GM12878 (cell line): ENCODE measurements around the gene AGAP1. TPM values are rescaled to one million over a fixed set of nuclear protein-coding genes. Genes with fewer than 3 reads are reported as not detected.

Experiments
- ATAC-seq: fragments of 200-7000 bp; cut with Tn5 transposase; 3 replicates; pipeline ENCODE4 v1.9.1; 2020; ENCODE audit warnings: mild to moderate bottlenecking, moderate library complexity
- BruUV-seq: library from RNA; stranded (reverse); fragments of 400-500 nt; replicated peaks from 2 replicates; lab custom pipeline; 2021; lab: Mats Ljungman, UMichigan
- CTCF ChIA-PET: fragments of 300-600 bp; sonication (Branson Sonifier 250); formaldehyde crosslinking; extraction: SDS; loops from one replicate; lab custom pipeline; 2021; ENCODE audit warnings: inconsistent platforms; lab: Yijun Ruan, JAX
- POLR2A ChIA-PET: fragments of 350-600 bp; formaldehyde crosslinking; extraction: SDS; loops from one replicate; lab custom pipeline; 2021; ENCODE audit warnings: inconsistent platforms; lab: Charles Lee
- RAD21 ChIA-PET: fragments of 300-600 bp; sonication (Branson Sonifier 250); formaldehyde crosslinking; loops from one replicate; lab custom pipeline; 2023; ENCODE audit warnings: antibody characterized with exemption; ENCODE audit not compliant: unreplicated experiment; lab: Charles Lee
- SMC1A ChIA-PET: fragments of 300-600 bp; sonication (Branson Sonifier 250); formaldehyde crosslinking; loops from one replicate; lab custom pipeline; 2023; ENCODE audit not compliant: unreplicated experiment, uncharacterized antibody; lab: Charles Lee
- DNase-seq: peaks from one replicate; pipeline ENCODE4 v3.0.0-alpha.2; 2011; ENCODE audit warnings: low read depth, low spot score
- FAIRE-seq: peaks from 3 replicates; lab custom pipeline; 2011; peaks lifted over from hg19 to GRCh38; lab: Jason Lieb, UNC
- H2AFZ ChIP-seq: 2 replicates; pipeline ENCODE4 v1.6.0; 2011; ENCODE audit warnings: low read depth, low read length, control low read depth; ENCODE audit not compliant: control insufficient read depth
- H3K27ac ChIP-seq: 2 replicates; pipeline ENCODE4 v1.5.1; 2011; ENCODE audit warnings: control low read depth; ENCODE audit not compliant: control insufficient read depth, insufficient read depth
- H3K27me3 ChIP-seq, 2 experiments: replicated peaks in 1 of 2; 2 replicates each; pipeline versions ENCODE4 v1.6.0 to v1.6.1; 2011; ENCODE audit warnings: low read length in 1 of 2; ENCODE audit not compliant: control insufficient read depth in 2 of 2, insufficient read depth in 2 of 2
- H3K36me3 ChIP-seq, 2 experiments: 2 replicates each; pipeline ENCODE4 v1.5.1; 2011; ENCODE audit warnings: low read length in 1 of 2; ENCODE audit not compliant: control insufficient read depth in 2 of 2, insufficient read depth in 2 of 2
- H3K4me1 ChIP-seq: 2 replicates; pipeline ENCODE4 v1.6.1; 2011; ENCODE audit warnings: mild to moderate bottlenecking, low read length, moderate library complexity, mixed read lengths; ENCODE audit not compliant: control insufficient read depth, insufficient read depth
- H3K4me2 ChIP-seq: 2 replicates; pipeline ENCODE4 v1.6.0; 2011; ENCODE audit warnings: control low read depth; ENCODE audit not compliant: control insufficient read depth, insufficient read depth
- H3K4me3 ChIP-seq: fragments of 200-600 bp; sonication (generic); 2 replicates; pipeline ENCODE4 v1.5.1; 2016
- H3K79me2 ChIP-seq: 2 replicates; pipeline ENCODE4 v1.6.0; 2011; ENCODE audit warnings: low read length; ENCODE audit not compliant: control insufficient read depth, insufficient read depth
- H3K9ac ChIP-seq: 2 replicates; pipeline ENCODE4 v1.8.0; 2011; ENCODE audit warnings: low read length, control low read depth, mixed read lengths; ENCODE audit not compliant: control insufficient read depth, insufficient read depth
- H3K9me3 ChIP-seq: replicated peaks from 3 replicates; pipeline ENCODE4 v1.5.1; 2011; ENCODE audit warnings: mild to moderate bottlenecking, low read length; ENCODE audit not compliant: control insufficient read depth, insufficient read depth
- H4K20me1 ChIP-seq: 2 replicates; pipeline ENCODE4 v1.6.0; 2011; ENCODE audit not compliant: control insufficient read depth, insufficient read depth
- ATF3 ChIP-seq: IDR thresholded peaks from 2 replicates; pipeline ENCODE4 v1.6.1; 2011; ENCODE audit warnings: low read depth, mild to moderate bottlenecking, low read length, moderate library complexity, borderline replicate concordance; ENCODE audit errors: extremely low read depth
- HDAC6 ChIP-seq: fragments of 200-600 bp; sonication (generic); IDR thresholded peaks from one replicate; pipeline ENCODE4 v1.8.0; 2017; ENCODE audit warnings: antibody characterized with exemption; ENCODE audit not compliant: unreplicated experiment
- HDGF ChIP-seq: fragments of 450-650 bp; IDR thresholded peaks from 2 replicates; pipeline ENCODE4 v1.6.1; 2016; ENCODE audit warnings: antibody characterized with exemption
- IKZF2 ChIP-seq, 2 experiments: fragments of 450-650 bp; IDR thresholded peaks; 2 replicates each; pipeline ENCODE4 v1.6.1; 2017; ENCODE audit warnings: mild to moderate bottlenecking in 2 of 2, moderate library complexity in 2 of 2
- MAX ChIP-seq: IDR thresholded peaks from 2 replicates; pipeline ENCODE4 v1.6.1; 2012; ENCODE audit warnings: low read depth, low read length, improper control_type of control experiment
- MEF2B ChIP-seq: fragments of 450-650 bp; IDR thresholded peaks from 2 replicates; pipeline ENCODE4 v1.6.1; 2018; ENCODE audit warnings: mild to moderate bottlenecking, moderate library complexity; ENCODE audit not compliant: partially characterized antibody, poor library complexity, severe bottlenecking
- NFYB ChIP-seq: IDR thresholded peaks from 2 replicates; pipeline ENCODE4 v1.6.1; 2011; ENCODE audit warnings: low read depth, mild to moderate bottlenecking, low read length, improper control_type of control experiment, moderate library complexity; ENCODE audit not compliant: insufficient read depth
- NR2C1 ChIP-seq: fragments of 450-650 bp; IDR thresholded peaks from 2 replicates; pipeline ENCODE4 v1.6.1; 2017; ENCODE audit warnings: antibody characterized with exemption, mild to moderate bottlenecking, moderate library complexity
- RAD21 ChIP-seq: IDR thresholded peaks from 2 replicates; pipeline ENCODE4 v1.6.1; 2011; ENCODE audit warnings: mild to moderate bottlenecking, low read depth, low read length, moderate library complexity; ENCODE audit not compliant: insufficient read depth
- STAT3 ChIP-seq: IDR thresholded peaks from 2 replicates; pipeline ENCODE4 v1.6.1; 2011; ENCODE audit warnings: low read depth, low read length, improper control_type of control experiment
- SUPT20H ChIP-seq: IDR thresholded peaks from 2 replicates; pipeline ENCODE4 v1.6.1; 2011; ENCODE audit warnings: low read depth, mild to moderate bottlenecking, low read length, moderate library complexity, borderline replicate concordance; ENCODE audit not compliant: control insufficient read depth
- WGBS: methylation state at CpG from one replicate; pipeline ENCODE4 v1.1.6; 2016; ENCODE audit warnings: low lambda C conversion rate; ENCODE audit not compliant: insufficient replicate concordance, insufficient coverage; ENCODE audit errors: missing lambda C conversion rate; 5-methylcytosine and 5-hydroxymethylcytosine counted together
- in situ Hi-C: fragments of 300-500 bp; cut with MboI; formaldehyde crosslinking; loops from 9 replicates; pipeline ENCODE4 v1.14.3; 2018; ENCODE audit warnings: mixed read lengths
- intact Hi-C: fragments of 100-400 bp; cut with micrococcal nuclease; formaldehyde crosslinking; loops from one replicate; pipeline ENCODE4 v1.14.2; 2022; ENCODE audit not compliant: unreplicated experiment
- polyA plus RNA-seq, 11 experiments: library from polyadenylated mRNA; depleted of rRNA in 4 of 11; unstranded in 6 of 11; stranded (reverse) in 5 of 11; fragments of >200 nt; fragmentation: Nextera tagmentation in 4 of 11; fragmentation: Illumina TruSeq in 1 of 11; extraction: Ambion mirVana in 4 of 11; extraction: Trizol in 1 of 11; gene quantifications; 1 replicate in 1 of 11; 2 replicates in 10 of 11; pipeline versions ENCODE4 v1.2.1 to v1.2.3, GENCODE V29; 2011 to 2016; ENCODE audit warnings: inconsistent platforms in 2 of 11, missing spikeins in 2 of 11, low read depth in 1 of 11
- total RNA-seq, 4 experiments: library from RNA; depleted of rRNA in 3 of 4; stranded (reverse); fragments of >200 nt in 3 of 4; fragmentation: Illumina TruSeq in 1 of 4; extraction: Trizol in 1 of 4; gene quantifications; 2 replicates each; pipeline versions ENCODE4 v1.2.1 to v1.2.3, GENCODE V29; 2013 to 2021
- TF ChIP-seq, protein P1 (sequence below): fragments of 450-650 bp; IDR thresholded peaks from 2 replicates; pipeline ENCODE4 v1.6.1; 2018; ENCODE audit warnings: mild to moderate bottlenecking, low read depth, moderate library complexity; ENCODE audit not compliant: partially characterized antibody

The AGAP1 gene
- total and polyA plus RNA-seq, 10 of the 15 experiments (the other 5 are each of a cell fraction or from before 2014, with no cell fraction given), result 0.05 to 0.15 (median 0.06) TPM; not detected in 7

DNA sequence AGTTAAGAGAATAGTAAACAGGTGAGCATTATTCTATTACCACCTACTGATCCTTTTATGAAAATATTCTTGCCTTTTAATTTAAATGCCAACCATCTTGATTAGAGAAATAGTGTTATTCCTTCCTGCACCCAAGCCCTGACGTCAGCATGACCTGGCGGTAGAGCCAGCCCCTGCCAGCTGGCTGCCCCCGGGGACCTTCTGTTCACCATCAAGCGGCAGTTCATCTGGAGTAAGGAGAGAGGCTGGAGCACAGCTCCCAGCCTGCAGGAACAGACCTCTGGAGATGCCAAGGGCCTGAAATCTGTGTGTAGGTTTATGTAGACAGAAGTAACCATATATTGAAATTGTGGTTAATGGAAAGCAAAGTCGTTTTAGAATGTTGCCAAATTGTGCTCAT is 502.6 kb downstream of the AGAP1 start:
- Histone ChIP-seq H3K27me3 (no peaks in the 10 kb centered on the region), H3K4me2 (no peak overlapping the region), H3K79me2 (no peaks in the 10 kb centered on the region), H2AFZ (no peak overlapping the region), H3K9me3 (no peaks in the 10 kb centered on the region), H3K4me1 (no peaks in the 10 kb centered on the region), H3K4me3 (no peak overlapping the region), H3K36me3 (no peaks in the 10 kb centered on the region), H3K9ac (no peak overlapping the region), H3K27ac (no peak overlapping the region), H4K20me1 (no peaks in the 10 kb centered on the region)
- SMC1A ChIA-PET, result no interaction called here
- POLR2A ChIA-PET, result no interaction called here
- no peak for FAIRE-seq
- DNase-seq, result no peak
- in situ Hi-C loops (no loop called here), intact Hi-C loops (no loop called here)
- 65% methylated on average over 5 of the region's 5 CpGs for WGBS
- CTCF ChIA-PET, result no interaction called here
- TF ChIP-seq STAT3 (no peak), MEF2B (no peak), RAD21 (no peak), NFYB (no peak), SUPT20H (no peak), ATF3 (no peak), IKZF2 (IDR thresholded peaks at IDR 0.05) (no peak), HDGF (no peak), HDAC6 (no peak), NR2C1 (no peak), MAX (no peak)
- TF ChIP-seq, protein P1, sequence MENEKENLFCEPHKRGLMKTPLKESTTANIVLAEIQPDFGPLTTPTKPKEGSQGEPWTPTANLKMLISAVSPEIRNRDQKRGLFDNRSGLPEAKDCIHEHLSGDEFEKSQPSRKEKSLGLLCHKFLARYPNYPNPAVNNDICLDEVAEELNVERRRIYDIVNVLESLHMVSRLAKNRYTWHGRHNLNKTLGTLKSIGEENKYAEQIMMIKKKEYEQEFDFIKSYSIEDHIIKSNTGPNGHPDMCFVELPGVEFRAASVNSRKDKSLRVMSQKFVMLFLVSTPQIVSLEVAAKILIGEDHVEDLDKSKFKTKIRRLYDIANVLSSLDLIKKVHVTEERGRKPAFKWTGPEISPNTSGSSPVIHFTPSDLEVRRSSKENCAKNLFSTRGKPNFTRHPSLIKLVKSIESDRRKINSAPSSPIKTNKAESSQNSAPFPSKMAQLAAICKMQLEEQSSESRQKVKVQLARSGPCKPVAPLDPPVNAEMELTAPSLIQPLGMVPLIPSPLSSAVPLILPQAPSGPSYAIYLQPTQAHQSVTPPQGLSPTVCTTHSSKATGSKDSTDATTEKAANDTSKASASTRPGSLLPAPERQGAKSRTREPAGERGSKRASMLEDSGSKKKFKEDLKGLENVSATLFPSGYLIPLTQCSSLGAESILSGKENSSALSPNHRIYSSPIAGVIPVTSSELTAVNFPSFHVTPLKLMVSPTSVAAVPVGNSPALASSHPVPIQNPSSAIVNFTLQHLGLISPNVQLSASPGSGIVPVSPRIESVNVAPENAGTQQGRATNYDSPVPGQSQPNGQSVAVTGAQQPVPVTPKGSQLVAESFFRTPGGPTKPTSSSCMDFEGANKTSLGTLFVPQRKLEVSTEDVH, result no peak
- no peak for ATAC-seq
- RAD21 ChIA-PET, result no interaction called here
- BruUV-seq, result no TSS peak
